Suprapubic skin (tissue), 4 donors: Measurements from ENCODE around the gene SPSB3.

Source experiments
- CTCF ChIP-seq, 2 donors: fragments of 200-600 bp in 1 of 2; fragments of 450-650 bp in 1 of 2; sonication (generic) in 1 of 2; IDR thresholded peaks; one replicate each; pipeline ENCODE4 v1.5.1; 2016 to 2019; ENCODE audit warnings: antibody characterized with exemption in 2 of 2, mild to moderate bottlenecking in 1 of 2, moderate library complexity in 1 of 2
- EP300 ChIP-seq: sonication (generic); formaldehyde crosslinking; IDR thresholded peaks from one replicate; pipeline ENCODE4 v1.6.1; 2017; ENCODE audit warnings: antibody characterized with exemption
- POLR2A ChIP-seq, 2 donors: fragments of 450-650 bp; IDR thresholded peaks; one replicate each; pipeline ENCODE4 v1.6.1; 2017; ENCODE audit warnings: antibody characterized with exemption in 2 of 2, mild to moderate bottlenecking in 2 of 2, moderate library complexity in 2 of 2
- POLR2AphosphoS5 ChIP-seq, 3 donors: sonication (generic); formaldehyde crosslinking; IDR thresholded peaks; one replicate each; pipeline ENCODE4 v1.6.1; 2017; ENCODE audit warnings: antibody characterized with exemption in 3 of 3

DNA sequence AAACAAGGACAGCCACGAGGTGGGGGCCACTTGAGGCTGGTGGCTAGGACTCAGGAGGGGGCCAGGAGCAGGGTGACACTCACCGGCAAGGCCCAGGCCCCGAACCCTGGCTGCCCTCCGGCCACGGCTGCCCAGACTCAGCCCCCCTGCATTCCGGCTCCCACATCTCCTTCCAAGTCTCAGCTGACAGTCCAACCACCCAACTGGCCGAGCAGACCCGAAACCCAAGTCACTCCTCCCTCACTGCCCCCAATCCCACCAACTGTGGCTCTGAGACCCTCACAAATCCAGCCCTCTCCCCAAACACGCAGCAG, 34.9 kb upstream of the SPSB3 start:
- TF ChIP-seq EP300 (no peak), CTCF (IDR thresholded peaks at IDR 0.05) (no peak), POLR2A (IDR thresholded peaks at IDR 0.05) (no peak), POLR2AphosphoS5 (IDR thresholded peaks at IDR 0.05) (no peak)
